DND-41 (cell line): ENCODE results near the gene ITGA8.

Experiments used
- ATAC-seq: fragments of 200-7000 bp; cut with Tn5 transposase; 3 replicates; pipeline ENCODE4 v1.9.1; 2021; ENCODE audit warnings: low read depth; ENCODE audit not compliant: insufficient read depth
- DNase-seq: peaks from one replicate; pipeline ENCODE4 v3.0.0-alpha.2; 2020
- H2AFZ ChIP-seq: 2 replicates; pipeline ENCODE4 v1.6.0; 2012; ENCODE audit warnings: low read depth, low read length
- H3K27ac ChIP-seq: 2 replicates; pipeline ENCODE4 v1.5.1; 2012; ENCODE audit warnings: low read length, inconsistent platforms
- H3K27me3 ChIP-seq: fragments of 200-600 bp; sonication (generic); 2 replicates; pipeline ENCODE4 v1.6.0; 2012; ENCODE audit warnings: low read length, mild to moderate bottlenecking, inconsistent platforms; ENCODE audit not compliant: insufficient read depth, poor library complexity
- H3K36me3 ChIP-seq: 2 replicates; pipeline ENCODE4 v1.5.1; 2012; ENCODE audit warnings: low read length, inconsistent platforms; ENCODE audit not compliant: insufficient read depth
- H3K4me1 ChIP-seq: 2 replicates; pipeline ENCODE4 v1.5.1; 2012; ENCODE audit warnings: mild to moderate bottlenecking, low read length; ENCODE audit not compliant: insufficient read depth
- H3K4me2 ChIP-seq: 2 replicates; pipeline ENCODE4 v1.6.0; 2012; ENCODE audit warnings: mild to moderate bottlenecking, moderate library complexity, low read length, inconsistent platforms; ENCODE audit not compliant: insufficient read depth
- H3K4me3 ChIP-seq, 2 experiments: fragments of 200-600 bp in 1 of 2; shearing (Covaris generic) in 1 of 2; 2 replicates each; pipeline ENCODE4 v1.5.1; 2012 to 2016; ENCODE audit warnings: inconsistent platforms in 2 of 2, low read length in 2 of 2, mild to moderate bottlenecking in 2 of 2, low read depth in 1 of 2, moderate library complexity in 1 of 2
- H3K79me2 ChIP-seq: 2 replicates; pipeline ENCODE4 v1.6.0; 2012; ENCODE audit warnings: low read length, inconsistent platforms; ENCODE audit not compliant: insufficient read depth
- H3K9ac ChIP-seq: 2 replicates; pipeline ENCODE4 v1.6.0; 2012; ENCODE audit warnings: low read depth, mild to moderate bottlenecking, inconsistent platforms, low read length, moderate library complexity
- H3K9me3 ChIP-seq: 2 replicates; pipeline ENCODE4 v1.5.1; 2012; ENCODE audit warnings: low read length, moderate library complexity, mild to moderate bottlenecking, inconsistent platforms; ENCODE audit not compliant: insufficient read depth, severe bottlenecking
- H4K20me1 ChIP-seq: 2 replicates; pipeline ENCODE4 v1.6.0; 2012; ENCODE audit warnings: low read length; ENCODE audit not compliant: insufficient read depth
- EZH2 ChIP-seq: IDR thresholded peaks from 3 replicates; pipeline ENCODE4 v1.6.1; 2012; ENCODE audit warnings: borderline replicate concordance, low read depth, mild to moderate bottlenecking, moderate library complexity, low read length, inconsistent platforms; ENCODE audit not compliant: severe bottlenecking
- TF ChIP-seq, protein P1 (sequence below): IDR thresholded peaks from 2 replicates; pipeline ENCODE4 v1.5.1; 2012; ENCODE audit warnings: borderline replicate concordance, low read length, moderate library complexity, mild to moderate bottlenecking; ENCODE audit not compliant: poor library complexity, severe bottlenecking; ENCODE audit errors: extremely low read depth

ITGA8 gene

DNA sequence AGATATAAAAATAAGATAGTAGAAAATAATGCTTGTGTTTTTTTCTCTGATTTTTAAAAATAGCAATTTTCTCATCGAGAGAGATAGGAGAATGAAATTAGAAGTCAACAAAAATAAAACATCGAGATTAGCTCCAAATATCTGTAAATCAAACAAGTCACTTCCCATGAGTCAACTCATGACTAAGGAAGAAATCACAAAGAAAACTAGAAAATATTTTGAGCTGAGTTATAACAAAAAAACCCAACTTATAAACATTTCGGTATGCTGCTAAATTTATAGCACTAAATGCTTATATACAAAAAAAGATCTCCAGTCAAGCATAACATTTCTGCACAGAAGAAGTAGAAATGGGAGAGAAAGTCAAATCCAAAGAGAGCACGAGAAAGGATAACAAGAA, 140.1 kb downstream of the ITGA8 start:
- H3K4me1 ChIP-seq, result no peaks in the 10 kb centered on the region
- H4K20me1 ChIP-seq, result no peaks in the 10 kb centered on the region
- DNase-seq (no peak), ATAC-seq (no peak)
- H3K4me3 ChIP-seq, result no peak overlapping the region
- H3K9me3 ChIP-seq, result no peaks in the 10 kb centered on the region
- H3K36me3 ChIP-seq, result no peaks in the 10 kb centered on the region
- TF ChIP-seq EZH2, result no peak
- TF ChIP-seq, protein P1, sequence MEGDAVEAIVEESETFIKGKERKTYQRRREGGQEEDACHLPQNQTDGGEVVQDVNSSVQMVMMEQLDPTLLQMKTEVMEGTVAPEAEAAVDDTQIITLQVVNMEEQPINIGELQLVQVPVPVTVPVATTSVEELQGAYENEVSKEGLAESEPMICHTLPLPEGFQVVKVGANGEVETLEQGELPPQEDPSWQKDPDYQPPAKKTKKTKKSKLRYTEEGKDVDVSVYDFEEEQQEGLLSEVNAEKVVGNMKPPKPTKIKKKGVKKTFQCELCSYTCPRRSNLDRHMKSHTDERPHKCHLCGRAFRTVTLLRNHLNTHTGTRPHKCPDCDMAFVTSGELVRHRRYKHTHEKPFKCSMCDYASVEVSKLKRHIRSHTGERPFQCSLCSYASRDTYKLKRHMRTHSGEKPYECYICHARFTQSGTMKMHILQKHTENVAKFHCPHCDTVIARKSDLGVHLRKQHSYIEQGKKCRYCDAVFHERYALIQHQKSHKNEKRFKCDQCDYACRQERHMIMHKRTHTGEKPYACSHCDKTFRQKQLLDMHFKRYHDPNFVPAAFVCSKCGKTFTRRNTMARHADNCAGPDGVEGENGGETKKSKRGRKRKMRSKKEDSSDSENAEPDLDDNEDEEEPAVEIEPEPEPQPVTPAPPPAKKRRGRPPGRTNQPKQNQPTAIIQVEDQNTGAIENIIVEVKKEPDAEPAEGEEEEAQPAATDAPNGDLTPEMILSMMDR, result no peak
- H3K27ac ChIP-seq, result no peak overlapping the region
- no peak overlapping the region for H2AFZ ChIP-seq
- H3K27me3 ChIP-seq, result peaks cover 5% of the 10 kb centered on the region
- H3K79me2 ChIP-seq, result no peaks in the 10 kb centered on the region
- H3K9ac ChIP-seq, result no peak overlapping the region
- no peak overlapping the region for H3K4me2 ChIP-seq

DNA sequence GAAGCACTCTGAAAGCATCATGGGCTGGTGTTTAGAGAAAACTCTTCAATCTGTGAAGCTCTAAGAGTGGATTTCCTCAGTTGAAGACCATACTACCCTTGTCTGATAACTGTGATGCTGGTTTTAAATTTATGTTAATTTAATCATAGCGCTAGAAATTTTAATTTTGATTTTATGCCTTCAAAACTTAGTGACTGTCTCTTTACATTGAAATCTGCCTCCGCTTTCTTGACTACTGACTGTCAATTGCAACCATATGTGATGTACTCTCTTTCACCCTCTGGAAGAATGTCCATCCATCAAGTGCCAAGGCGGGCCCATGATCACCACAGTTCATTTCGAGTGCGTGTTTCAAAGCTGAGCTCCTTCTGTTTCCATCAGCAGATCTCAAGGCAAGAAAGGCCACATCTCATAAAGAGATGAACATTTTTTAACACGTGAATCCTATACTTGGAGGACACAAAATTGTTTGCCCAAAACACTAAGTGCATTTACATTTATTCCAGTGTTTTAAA, 147.1 kb downstream of the ITGA8 start:
- TF ChIP-seq EZH2, result no peak
- TF ChIP-seq, protein P1, result no peak
- Histone ChIP-seq H3K9ac (no peak overlapping the region), H3K36me3 (no peaks in the 10 kb centered on the region), H3K27ac (no peak overlapping the region), H3K4me3 (no peak overlapping the region), H2AFZ (no peak overlapping the region), H3K79me2 (no peaks in the 10 kb centered on the region), H3K4me2 (no peak overlapping the region), H3K27me3 (peaks cover 4% of the 10 kb centered on the region), H4K20me1 (no peaks in the 10 kb centered on the region), H3K4me1 (no peaks in the 10 kb centered on the region), H3K9me3 (no peaks in the 10 kb centered on the region)
- DNase-seq (no peak), ATAC-seq (no peak)

DNA sequence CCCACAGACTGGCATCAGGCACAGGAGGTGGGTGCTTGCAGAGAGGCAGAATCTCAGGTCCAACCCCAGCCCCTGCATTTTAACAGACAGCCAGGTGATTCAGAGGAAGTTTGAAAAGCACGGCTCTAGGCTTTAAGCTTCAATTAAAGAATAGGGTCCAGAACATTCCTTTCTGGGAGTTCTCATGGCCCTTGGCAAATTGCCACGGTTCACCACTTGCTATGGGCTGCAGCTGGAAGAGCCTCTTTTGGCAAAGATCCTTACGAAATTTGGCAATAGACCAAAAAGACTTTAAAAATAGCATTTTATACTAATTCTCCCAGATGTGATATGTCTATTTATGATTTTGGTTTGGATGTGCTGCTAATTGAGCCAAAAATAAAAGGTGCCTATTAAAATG, 148.1 kb downstream of the ITGA8 start:
- Histone ChIP-seq H3K9me3 (no peaks in the 10 kb centered on the region), H3K4me1 (no peaks in the 10 kb centered on the region), H2AFZ (no peak overlapping the region), H4K20me1 (no peaks in the 10 kb centered on the region), H3K4me3 (no peak overlapping the region), H3K27me3 (peaks cover 4% of the 10 kb centered on the region), H3K9ac (no peak overlapping the region), H3K79me2 (no peaks in the 10 kb centered on the region), H3K4me2 (no peak overlapping the region), H3K27ac (no peak overlapping the region), H3K36me3 (no peaks in the 10 kb centered on the region)
- no peak for ATAC-seq
- TF ChIP-seq, protein P1, result no peak
- no peak for TF ChIP-seq EZH2
- DNase-seq, result no peak

DNA sequence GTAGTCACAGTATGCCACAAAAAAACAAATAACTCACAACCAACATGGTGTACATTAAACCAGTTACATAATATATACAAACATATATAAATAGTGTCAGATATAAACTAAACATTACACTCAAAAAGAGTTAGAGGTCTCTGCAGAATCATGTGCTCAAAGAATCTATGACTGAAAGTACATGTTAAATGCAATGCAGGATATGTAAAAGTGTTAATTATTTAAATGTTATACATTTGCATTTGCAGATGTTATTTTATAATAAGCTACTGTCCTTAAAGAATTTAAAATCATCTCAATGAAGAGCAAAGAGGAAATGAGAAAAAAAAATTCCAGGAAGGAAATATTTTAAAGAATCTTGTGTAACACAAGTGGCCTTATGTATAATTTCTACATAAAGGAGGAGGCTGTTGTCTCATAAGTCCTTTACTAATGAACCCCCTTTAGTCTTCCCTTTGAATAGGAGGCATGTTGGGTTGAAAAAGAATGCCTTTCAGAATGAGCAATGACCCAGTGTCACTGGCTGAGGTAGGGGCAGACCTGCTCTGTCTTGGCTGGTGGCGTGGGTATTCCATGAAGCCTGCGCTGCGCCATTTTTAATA, 148.9 kb downstream of the ITGA8 start:
- H3K9me3 ChIP-seq, result no peaks in the 10 kb centered on the region
- TF ChIP-seq EZH2, result no peak
- TF ChIP-seq, protein P1, result no peak
- H3K9ac ChIP-seq, result no peak overlapping the region
- no peak overlapping the region for H2AFZ ChIP-seq
- no peaks in the 10 kb centered on the region for H4K20me1 ChIP-seq
- H3K4me2 ChIP-seq, result no peak overlapping the region
- DNase-seq (no peak), ATAC-seq (no peak)
- no peaks in the 10 kb centered on the region for H3K36me3 ChIP-seq
- no peaks in the 10 kb centered on the region for H3K79me2 ChIP-seq
- no peaks in the 10 kb centered on the region for H3K4me1 ChIP-seq
- peaks cover 4% of the 10 kb centered on the region for H3K27me3 ChIP-seq
- no peak overlapping the region for H3K4me3 ChIP-seq
- H3K27ac ChIP-seq, result no peak overlapping the region
